Measurements from ENCODE around the gene SH3D19. TPM values are rescaled to one million over a fixed set of nuclear protein-coding genes. Genes with fewer than 3 reads are reported as not detected.

The SH3D19 gene
- total RNA-seq, 2 donors from 2014 or later = 107 to 118 TPM

GRCh38 chr4:151340751-151341385 is 15.5 kb upstream of the SH3D19 start:
- Histone ChIP-seq H3K4me1 (no peaks in the 10 kb centered on the region), H3K4me3 (no peak overlapping the region), H3K36me3 (no peaks in the 10 kb centered on the region), H3K9me3 (no peaks in the 10 kb centered on the region), H3K27ac (no peak overlapping the region), H3K27me3 (no peaks in the 10 kb centered on the region)
- no peak for DNase-seq (ENCODE audit: low spot score)
- TF ChIP-seq CTCF (IDR thresholded peaks at IDR 0.05) = no peak

DNA sequence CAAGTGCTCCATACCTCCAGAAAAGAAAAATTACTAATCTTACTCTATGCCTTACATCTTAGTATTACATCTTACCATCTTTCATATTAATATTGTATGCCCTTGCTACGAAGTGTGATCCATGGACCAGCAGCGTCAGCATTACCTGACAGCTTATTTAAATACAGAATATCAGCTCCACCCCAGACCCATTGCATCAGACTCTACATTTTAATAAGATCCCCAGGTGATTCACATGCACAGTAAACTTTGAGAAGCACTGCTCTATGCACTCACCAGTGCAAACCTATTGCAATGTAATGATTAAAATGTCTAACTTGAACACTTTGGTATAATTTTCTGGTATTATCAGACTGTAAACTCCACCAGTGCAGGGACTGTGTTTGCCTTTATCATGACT is 14.1 kb upstream of the SH3D19 start:
- Histone ChIP-seq H3K27ac (no peak overlapping the region), H3K9me3 (no peaks in the 10 kb centered on the region), H3K27me3 (no peaks in the 10 kb centered on the region), H3K4me3 (no peak overlapping the region), H3K4me1 (no peaks in the 10 kb centered on the region), H3K36me3 (no peaks in the 10 kb centered on the region)
- no peak for DNase-seq (ENCODE audit: low spot score)
- TF ChIP-seq CTCF (IDR thresholded peaks at IDR 0.05) = no peak

- no peaks in the 10 kb centered on the region for H3K36me3 ChIP-seq
- TF ChIP-seq CTCF (IDR thresholded peaks at IDR 0.05) = no peak
- no peaks in the 10 kb centered on the region for H3K27me3 ChIP-seq
- no peak overlapping the region for H3K4me3 ChIP-seq
- H3K4me1 ChIP-seq = no peaks in the 10 kb centered on the region
- H3K9me3 ChIP-seq = no peaks in the 10 kb centered on the region
- no peak overlapping the region for H3K27ac ChIP-seq
- DNase-seq (ENCODE audit: low spot score) = no peak
Observed at GRCh38 chr4:151331276-151332042, 6.1 kb upstream of the SH3D19 start.

DNA sequence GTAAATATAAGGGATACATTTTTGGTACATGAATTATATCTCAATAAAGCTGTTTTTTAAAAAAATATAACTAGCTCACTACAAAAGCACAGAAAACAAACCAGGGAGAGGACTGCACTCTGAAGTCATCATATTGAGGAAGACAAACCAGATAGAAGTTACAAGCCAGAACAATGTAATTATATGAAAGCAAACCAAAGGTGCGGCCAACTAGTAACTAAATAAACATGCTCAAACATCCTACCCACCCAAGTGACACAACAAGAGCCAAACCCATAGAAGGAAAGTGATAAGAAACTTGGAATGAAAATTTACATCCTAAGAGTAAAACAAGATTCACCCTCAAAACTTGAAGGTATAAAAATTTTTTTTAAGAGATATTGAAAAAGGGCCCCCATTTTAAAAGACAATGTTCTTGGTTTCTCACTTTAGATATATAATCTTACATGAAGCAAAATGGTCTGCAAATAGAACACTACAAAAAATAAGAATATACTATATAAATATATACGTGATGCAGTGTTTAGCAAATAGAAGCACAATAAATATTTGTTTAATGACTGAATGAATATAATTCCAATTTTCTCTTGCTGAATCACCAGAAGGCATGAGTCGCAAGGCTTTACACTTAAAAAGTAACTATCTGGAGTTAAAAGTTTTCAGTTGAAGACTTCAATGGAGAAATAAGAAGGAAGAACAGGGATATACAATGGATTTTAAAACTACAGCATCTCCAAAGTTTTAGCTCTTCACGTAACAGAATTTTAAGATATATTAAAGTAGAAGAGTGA is 4.0 kb upstream of the SH3D19 start:
- Histone ChIP-seq H3K9me3 (no peaks in the 10 kb centered on the region), H3K4me1 (no peaks in the 10 kb centered on the region), H3K4me3 (no peak overlapping the region), H3K27ac (no peak overlapping the region), H3K27me3 (no peaks in the 10 kb centered on the region), H3K36me3 (no peaks in the 10 kb centered on the region)
- no peak for DNase-seq (ENCODE audit: low spot score)
- no peak for TF ChIP-seq CTCF (IDR thresholded peaks at IDR 0.05)

- Histone ChIP-seq H3K27me3 (no peaks in the 10 kb centered on the region), H3K27ac (peak overlapping the region; percentile 87 to 96), H3K4me1 (peaks cover 0 to 32% of the 10 kb centered on the region in 2 donors), H3K9me3 (no peaks in the 10 kb centered on the region), H3K4me3 (peak overlapping the region; percentile 73 to 77), H3K36me3 (no peaks in the 10 kb centered on the region)
- no peak for DNase-seq (ENCODE audit: low spot score)
- TF ChIP-seq CTCF (IDR thresholded peaks at IDR 0.05) = no peak
Observed at GRCh38 chr4:151325949-151326246, 493 bp upstream of the SH3D19 start.

Measured in right atrium auricular region (tissue), 2 donors.